HG03139 (cell line): ENCODE measurements around the gene ESRP2.

Experiments used
- ATAC-seq: cut with Tn5 transposase; IDR thresholded peaks from one replicate; pipeline ENCODE4 v1.9.1; 2021; ENCODE audit not compliant: unreplicated experiment

ESRP2 gene

GRCh38 chr16:68223072-68223471 is 12.9 kb downstream of the ESRP2 start:
- ATAC-seq = no peak

- ATAC-seq = no peak
Observed at GRCh38 chr16:68219725-68220351, 16.1 kb downstream of the ESRP2 start.

- no peak for ATAC-seq
Observed at GRCh38 chr16:68217506-68217905, 18.4 kb downstream of the ESRP2 start.

- ATAC-seq = no peak
Observed at GRCh38 chr16:68216240-68216639, 19.7 kb downstream of the ESRP2 start.

GRCh38 chr16:68215302-68215701 is 20.6 kb downstream of the ESRP2 start:
- no peak for ATAC-seq

GRCh38 chr16:68214726-68215125 is 21.2 kb downstream of the ESRP2 start:
- ATAC-seq = no peak

- no peak for ATAC-seq
Observed at GRCh38 chr16:68206245-68206644, 29.7 kb downstream of the ESRP2 start.

GRCh38 chr16:68202091-68202519 is 33.8 kb downstream of the ESRP2 start:
- no peak for ATAC-seq

GRCh38 chr16:68200088-68200783 is 35.7 kb downstream of the ESRP2 start:
- ATAC-seq = no peak

- ATAC-seq = no peak
Observed at GRCh38 chr16:68197250-68197649, 38.7 kb downstream of the ESRP2 start.

GRCh38 chr16:68194251-68194650 is 41.7 kb downstream of the ESRP2 start:
- no peak for ATAC-seq

GRCh38 chr16:68190736-68191510 is 45.0 kb downstream of the ESRP2 start:
- no peak for ATAC-seq

- no peak for ATAC-seq
Observed at GRCh38 chr16:68190081-68190480, 45.8 kb downstream of the ESRP2 start.

- ATAC-seq = no peak
Observed at GRCh38 chr16:68188170-68188569, 47.8 kb downstream of the ESRP2 start.

- no peak for ATAC-seq
Observed at GRCh38 chr16:68187505-68187904, 48.4 kb downstream of the ESRP2 start.

GRCh38 chr16:68186877-68187276 is 49.0 kb downstream of the ESRP2 start:
- ATAC-seq = no peak

- ATAC-seq = no peak
Observed at GRCh38 chr16:68183046-68183445, 52.9 kb downstream of the ESRP2 start.

- ATAC-seq = no peak
Observed at GRCh38 chr16:68179855-68180254, 56.1 kb downstream of the ESRP2 start.

- ATAC-seq = no peak
Observed at GRCh38 chr16:68179196-68179795, 56.6 kb downstream of the ESRP2 start.
